Effector CD8-positive, alpha-beta T cell (primary cell): Measurements from ENCODE around the gene S100A4.
"Not testable (repeated sequence)": the region's sequence is repeated elsewhere in the genome, so short reads cannot be mapped to it uniquely, and the experiment has no call there.

Source experiments
- DNase-seq: peaks from one replicate; lab custom pipeline; 2025; lab: John Stamatoyannopoulos, UW

S100A4 gene

GRCh38 chr1:153567621-153568366, 22.2 kb upstream of the S100A4 start:
- DNase-seq, result no peak

- peak; percentile 7 for DNase-seq
Observed at GRCh38 chr1:153566414-153567371, 21.1 kb upstream of the S100A4 start.

GRCh38 chr1:153565529-153566374, 20.1 kb upstream of the S100A4 start, which contains the start of gene S100A2:
S100A2 (minus strand) TSS chr1:153565844; CDS start chr1:153563877, 1,967 bp downstream.
- no peak for DNase-seq

GRCh38 chr1:153563991-153564390, 18.4 kb upstream of the S100A4 start:
- DNase-seq, result no peak

- no peak for DNase-seq
Observed at GRCh38 chr1:153563483-153563901, 17.9 kb upstream of the S100A4 start.

GRCh38 chr1:153562021-153562420, 16.4 kb upstream of the S100A4 start:
- DNase-seq, result not testable (repeated sequence)

GRCh38 chr1:153561466-153561985, 15.9 kb upstream of the S100A4 start:
- no peak for DNase-seq

GRCh38 chr1:153560771-153561465, 15.3 kb upstream of the S100A4 start:
- DNase-seq, result no peak

- no peak for DNase-seq
Observed at GRCh38 chr1:153560241-153560640, 14.6 kb upstream of the S100A4 start.

GRCh38 chr1:153557877-153558276, 12.3 kb upstream of the S100A4 start:
- DNase-seq, result no peak

GRCh38 chr1:153556348-153556747, 10.7 kb upstream of the S100A4 start:
- no peak for DNase-seq

GRCh38 chr1:153553830-153554541, 8.4 kb upstream of the S100A4 start:
- no peak for DNase-seq

- no peak for DNase-seq
Observed at GRCh38 chr1:153553096-153553495, 7.5 kb upstream of the S100A4 start.

GRCh38 chr1:153552335-153552734, 6.7 kb upstream of the S100A4 start:
- no peak for DNase-seq

- DNase-seq, result no peak
Observed at GRCh38 chr1:153550827-153551500, 5.4 kb upstream of the S100A4 start.

- no peak for DNase-seq
Observed at GRCh38 chr1:153550398-153550758, 4.8 kb upstream of the S100A4 start.

GRCh38 chr1:153549741-153550397, 4.3 kb upstream of the S100A4 start:
- no peak for DNase-seq

GRCh38 chr1:153548722-153549688, 3.4 kb upstream of the S100A4 start, which contains the start of gene S100A3:
S100A3 (minus strand) TSS chr1:153549258; CDS start chr1:153548485, 773 bp downstream.
- DNase-seq, result no peak
